ENCODE measurements around the gene BBX. TPM values are rescaled to one million over a fixed set of nuclear protein-coding genes. Genes with fewer than 3 reads are reported as not detected.

BBX gene
- total RNA-seq, 2 donors from 2014 or later = 94.7 to 226 TPM

- Histone ChIP-seq H3K9me3 (no peaks in the 10 kb centered on the region), H3K4me3 (no peak overlapping the region), H3K36me3 (no peaks in the 10 kb centered on the region), H3K27ac (no peak overlapping the region), H3K27me3 (replicated peaks; ENCODE audit: insufficient read depth) (no peaks in the 10 kb centered on the region), H3K4me1 (replicated peaks) (no peaks in the 10 kb centered on the region)
- no peak for DNase-seq (ENCODE audit: low spot score)
- intact Hi-C loops (cut with DNase I) = no loop called here
- 98% methylated on average over 1 of the region's 1 CpG for WGBS
- no peak for TF ChIP-seq POLR2AphosphoS5 (IDR thresholded peaks at IDR 0.05)
- no peak for TF ChIP-seq POLR2A (IDR thresholded peaks at IDR 0.05)
- no peak for TF ChIP-seq CTCF (IDR thresholded peaks at IDR 0.05)
Observed at GRCh38 chr3:107775974-107776373, 253.2 kb downstream of the BBX start.

GRCh38 chr3:107781253-107781652 is 258.5 kb downstream of the BBX start:
- no peak overlapping the region for H3K27ac ChIP-seq
- no peaks in the 10 kb centered on the region for H3K27me3 ChIP-seq (replicated peaks; ENCODE audit: insufficient read depth)
- H3K9me3 ChIP-seq = no peaks in the 10 kb centered on the region
- no peaks in the 10 kb centered on the region for H3K36me3 ChIP-seq
- no peaks in the 10 kb centered on the region for H3K4me1 ChIP-seq (replicated peaks)
- WGBS = 100% methylated on average over 1 of the region's 1 CpG
- intact Hi-C loops (cut with DNase I) = no loop called here
- TF ChIP-seq POLR2AphosphoS5 (IDR thresholded peaks at IDR 0.05) (no peak), CTCF (IDR thresholded peaks at IDR 0.05) (no peak), POLR2A (IDR thresholded peaks at IDR 0.05) (no peak)
- H3K4me3 ChIP-seq = no peak overlapping the region
- no peak for DNase-seq (ENCODE audit: low spot score)

GRCh38 chr3:107782054-107782453 is 259.3 kb downstream of the BBX start:
- TF ChIP-seq POLR2AphosphoS5 (IDR thresholded peaks at IDR 0.05) = no peak
- no peak for TF ChIP-seq CTCF (IDR thresholded peaks at IDR 0.05)
- no peak for TF ChIP-seq POLR2A (IDR thresholded peaks at IDR 0.05)
- H3K36me3 ChIP-seq = no peaks in the 10 kb centered on the region
- H3K4me1 ChIP-seq (replicated peaks) = no peaks in the 10 kb centered on the region

GRCh38 chr3:107790612-107791011 is 267.9 kb downstream of the BBX start:
- TF ChIP-seq POLR2AphosphoS5 (IDR thresholded peaks at IDR 0.05) = no peak
- no peak for TF ChIP-seq POLR2A (IDR thresholded peaks at IDR 0.05)
- no peak for TF ChIP-seq CTCF (IDR thresholded peaks at IDR 0.05)
- WGBS = 94% methylated on average over 6 of the region's 6 CpGs
- no peaks in the 10 kb centered on the region for H3K36me3 ChIP-seq
- intact Hi-C loops (cut with DNase I) = no loop called here
- no peaks in the 10 kb centered on the region for H3K27me3 ChIP-seq (replicated peaks; ENCODE audit: insufficient read depth)
- no peak overlapping the region for H3K4me3 ChIP-seq
- H3K9me3 ChIP-seq = no peaks in the 10 kb centered on the region
- no peak overlapping the region for H3K27ac ChIP-seq
- DNase-seq (ENCODE audit: low spot score) = no peak
- no peaks in the 10 kb centered on the region for H3K4me1 ChIP-seq (replicated peaks)

More at GRCh38 chr3:107782054-107782453, 259.3 kb downstream of the BBX start:
- no peak for DNase-seq (ENCODE audit: low spot score)
- H3K9me3 ChIP-seq = no peaks in the 10 kb centered on the region
- H3K4me3 ChIP-seq = no peak overlapping the region
- no peak overlapping the region for H3K27ac ChIP-seq
- WGBS = 94% methylated on average over 2 of the region's 2 CpGs
- intact Hi-C loops (cut with DNase I) = no loop called here
- no peaks in the 10 kb centered on the region for H3K27me3 ChIP-seq (replicated peaks; ENCODE audit: insufficient read depth)

GRCh38 chr3:107791027-107791426 is 268.3 kb downstream of the BBX start:
- no peak for DNase-seq (ENCODE audit: low spot score)
- Histone ChIP-seq H3K4me3 (no peak overlapping the region), H3K27me3 (replicated peaks; ENCODE audit: insufficient read depth) (no peaks in the 10 kb centered on the region), H3K4me1 (replicated peaks) (no peaks in the 10 kb centered on the region), H3K36me3 (no peaks in the 10 kb centered on the region), H3K9me3 (no peaks in the 10 kb centered on the region), H3K27ac (no peak overlapping the region)
- intact Hi-C loops (cut with DNase I) = no loop called here
- 70% methylated on average over 1 of the region's 1 CpG for WGBS
- no peak for TF ChIP-seq POLR2A (IDR thresholded peaks at IDR 0.05)
- no peak for TF ChIP-seq POLR2AphosphoS5 (IDR thresholded peaks at IDR 0.05)
- no peak for TF ChIP-seq CTCF (IDR thresholded peaks at IDR 0.05)
